SK-N-MC (cell line): Measurements from ENCODE around the gene ZNF708.
"Not testable (repeated sequence)": the region's sequence is repeated elsewhere in the genome, so short reads cannot be mapped to it uniquely, and the experiment has no call there.

ENCODE experiments used
- DNase-seq: peaks from one replicate; pipeline ENCODE4 v3.0.0-alpha.2; 2011; ENCODE audit warnings: low read depth, low spot score
- H3K27ac ChIP-seq: fragments of 200-600 bp; sonication (generic); 2 replicates; pipeline ENCODE4 v1.5.1; 2016; ENCODE audit warnings: mixed run types
- H3K36me3 ChIP-seq: fragments of 200-600 bp; sonication (generic); 2 replicates; pipeline ENCODE4 v1.6.1; 2017; ENCODE audit warnings: antibody characterized with exemption, low read length, mixed read lengths; ENCODE audit not compliant: insufficient read depth
- H3K4me3 ChIP-seq: fragments of 200-600 bp; sonication (generic); 2 replicates; pipeline ENCODE4 v1.5.1; 2016
- H3K9ac ChIP-seq: fragments of 200-600 bp; sonication (generic); 2 replicates; pipeline ENCODE4 v1.8.0; 2017; ENCODE audit warnings: mixed run types, mixed read lengths; ENCODE audit not compliant: insufficient read length
- H3K9me3 ChIP-seq: fragments of 200-600 bp; sonication (generic); 2 replicates; pipeline ENCODE4 v1.6.1; 2017; ENCODE audit warnings: low read depth, mild to moderate bottlenecking, antibody characterized with exemption, low read length, moderate library complexity, mixed read lengths
- EZH2 ChIP-seq: fragments of 200-600 bp; sonication (generic); IDR thresholded peaks from one replicate; pipeline ENCODE4 v1.6.1; 2017; ENCODE audit warnings: antibody characterized with exemption
- FOXP2 ChIP-seq: optimal IDR thresholded peaks from 2 replicates; pipeline ENCODE3; 2011; ENCODE audit warnings: mild to moderate bottlenecking, moderate library complexity; ENCODE audit not compliant: insufficient read depth; ENCODE audit errors: extremely low read length, control extremely low read depth
- POLR2AphosphoS5 ChIP-seq: IDR thresholded peaks from 2 replicates; pipeline ENCODE4 v1.6.1; 2012; ENCODE audit warnings: mild to moderate bottlenecking, low read depth, low read length, borderline replicate concordance

The ZNF708 gene

DNA sequence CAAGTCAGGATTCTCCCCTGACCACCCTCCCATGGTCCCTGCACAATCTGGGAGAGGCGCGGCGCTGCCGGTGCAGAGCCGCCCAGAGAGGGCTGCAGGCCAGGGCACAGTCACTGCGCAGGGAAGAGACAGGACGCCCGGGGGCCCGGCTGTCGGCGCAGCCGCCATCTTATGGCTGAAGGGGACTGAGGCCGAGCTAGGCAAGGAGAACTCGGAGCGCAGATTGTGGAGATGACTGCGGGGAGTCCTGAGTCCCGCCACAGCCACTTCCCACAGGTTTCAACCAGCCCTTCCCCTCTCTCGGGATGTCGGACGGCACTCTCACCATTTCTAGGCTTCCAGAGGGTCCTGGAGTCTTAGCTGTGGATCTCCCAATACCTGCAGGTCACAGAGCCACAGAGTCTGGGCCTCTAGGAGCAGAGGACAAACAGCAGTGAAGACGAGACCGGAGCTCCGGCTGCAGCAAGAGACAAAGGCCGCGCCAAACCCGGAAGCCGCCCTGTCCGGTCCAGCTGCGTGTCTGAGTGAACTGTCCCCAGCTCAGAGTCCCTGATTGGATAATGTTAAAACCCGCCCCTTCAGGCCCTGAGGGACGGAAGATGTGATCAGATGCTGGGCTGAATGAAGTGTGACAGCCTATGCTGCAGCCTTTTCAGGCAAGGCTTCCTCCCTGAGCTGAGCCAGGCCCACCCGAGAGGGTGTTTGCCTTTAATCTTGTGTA, at the start of gene ZNF708:
Gene ZNF708 (minus strand): TSS at position 526 of the 721 bp plus-strand sequence. CDS start 198 bp downstream, at position 328.
- Histone ChIP-seq H3K27ac (peak within 1 kb of the TSS; percentile 85), H3K9ac (peak within 1 kb of the TSS; percentile 88), H3K4me3 (peak within 1 kb of the TSS; percentile 95), H3K36me3 (peaks cover 18% of the 10 kb centered on the region), H3K9me3 (peaks cover 4% of the 10 kb centered on the region; the same call in 1 of the 2 replicates)
- TF ChIP-seq POLR2AphosphoS5 (peak; percentile 76), EZH2 (no peak)
- DNase-seq, result peak; percentile 18

DNA sequence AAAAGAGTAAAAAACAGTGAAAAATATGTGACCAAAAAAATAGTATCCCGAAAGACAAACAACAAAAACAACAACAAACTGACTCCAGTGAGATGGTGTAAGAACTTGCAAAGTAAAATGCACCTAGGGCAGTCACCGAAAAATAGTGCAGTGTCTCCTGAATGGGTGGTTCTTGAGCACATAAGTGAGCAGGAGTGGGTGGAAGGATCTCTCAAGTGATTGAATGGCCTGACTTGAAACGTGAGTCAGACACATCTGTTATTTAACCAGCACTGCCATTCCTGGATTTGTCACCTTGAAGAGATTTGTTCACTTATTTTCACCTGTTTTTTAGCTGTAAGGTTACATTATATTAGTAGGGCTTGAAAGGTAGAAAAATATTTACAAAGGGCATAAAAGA, 33.1 kb upstream of the ZNF708 start:
- H3K9ac ChIP-seq, result no peak overlapping the region

DNA sequence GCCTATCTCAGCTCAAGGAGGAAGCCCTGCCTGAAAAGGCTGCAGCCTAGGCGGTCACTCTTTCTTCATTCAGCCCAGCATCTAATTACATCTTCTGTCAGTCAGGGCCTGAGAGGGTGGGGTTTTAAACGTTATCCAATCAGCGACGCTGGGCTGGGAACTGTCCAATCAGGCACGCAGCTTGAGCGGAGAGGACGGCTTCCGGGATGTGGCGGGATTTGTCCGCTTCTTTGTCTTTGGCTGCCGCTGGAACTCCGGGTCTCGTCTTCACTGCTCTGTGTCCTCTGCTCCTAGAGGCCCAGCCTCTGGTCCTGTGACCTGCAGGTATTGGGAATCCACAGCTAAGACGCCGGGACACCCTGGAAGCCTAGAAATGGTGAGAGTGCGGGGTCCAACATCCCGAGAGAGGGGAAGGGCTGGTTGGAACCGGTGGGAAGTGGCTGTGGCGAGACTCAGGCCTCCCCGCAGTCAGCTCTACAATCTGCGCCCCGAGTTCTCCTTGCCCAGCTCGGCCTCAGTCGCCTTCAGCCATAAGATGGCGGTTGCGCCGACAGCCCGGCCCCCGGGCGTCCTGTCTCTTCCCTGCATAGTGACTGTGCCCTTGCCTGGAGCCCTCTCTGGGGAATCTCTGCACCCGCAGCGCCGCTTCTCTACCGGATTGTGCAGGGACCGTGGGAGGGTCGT, 29.7 kb upstream of the ZNF708 start, which contains the start of gene ZNF738:
Gene ZNF738 (plus strand): TSS at position 233 of the 684 bp plus-strand sequence. CDS start 141 bp downstream, at position 374.
- TF ChIP-seq EZH2 (no peak), POLR2AphosphoS5 (peak; percentile 74), FOXP2 (no peak)
- peak within 1 kb of the TSS; percentile 94 for H3K4me3 ChIP-seq
- H3K27ac ChIP-seq, result peak within 1 kb of the TSS; percentile 67
- peaks cover 37% of the 10 kb centered on the region for H3K36me3 ChIP-seq
- DNase-seq, result peak; percentile 72
- H3K9me3 ChIP-seq, result peaks cover 2% of the 10 kb centered on the region
- H3K9ac ChIP-seq, result peak within 1 kb of the TSS; percentile 93

More for the DNA sequence above, 33.1 kb upstream of the ZNF708 start:
- Histone ChIP-seq H3K27ac (no peak overlapping the region), H3K9me3 (peaks cover 2% of the 10 kb centered on the region), H3K4me3 (no peak overlapping the region), H3K36me3 (peaks cover 71% of the 10 kb centered on the region)
- no peak for DNase-seq
- TF ChIP-seq POLR2AphosphoS5 (no peak), EZH2 (no peak), FOXP2 (no peak)

DNA sequence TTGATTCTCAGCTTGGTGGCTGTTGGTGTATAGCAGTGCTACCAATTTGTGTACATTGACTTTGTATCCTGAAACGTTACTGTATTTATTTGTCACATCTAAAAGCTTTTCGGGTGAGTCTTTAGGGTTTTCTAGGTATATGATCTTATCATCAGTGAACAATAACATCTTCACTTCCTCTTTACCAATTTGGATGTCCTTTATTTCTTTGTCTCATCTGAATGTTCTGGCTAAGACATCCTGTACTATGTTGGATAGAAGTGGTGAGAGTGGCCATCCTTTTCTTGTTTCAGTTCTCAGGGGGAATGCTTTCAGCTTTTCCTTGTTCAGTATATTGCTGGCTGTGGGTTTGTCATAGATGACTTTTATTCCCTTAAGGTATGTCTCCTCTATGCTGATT, 23.6 kb upstream of the ZNF708 start:
- TF ChIP-seq EZH2 (no peak), POLR2AphosphoS5 (no peak), FOXP2 (no peak)
- Histone ChIP-seq H3K9me3 (no peaks in the 10 kb centered on the region), H3K27ac (no peak overlapping the region), H3K36me3 (no peaks in the 10 kb centered on the region), H3K9ac (no peak overlapping the region), H3K4me3 (no peak overlapping the region)
- DNase-seq, result no peak

DNA sequence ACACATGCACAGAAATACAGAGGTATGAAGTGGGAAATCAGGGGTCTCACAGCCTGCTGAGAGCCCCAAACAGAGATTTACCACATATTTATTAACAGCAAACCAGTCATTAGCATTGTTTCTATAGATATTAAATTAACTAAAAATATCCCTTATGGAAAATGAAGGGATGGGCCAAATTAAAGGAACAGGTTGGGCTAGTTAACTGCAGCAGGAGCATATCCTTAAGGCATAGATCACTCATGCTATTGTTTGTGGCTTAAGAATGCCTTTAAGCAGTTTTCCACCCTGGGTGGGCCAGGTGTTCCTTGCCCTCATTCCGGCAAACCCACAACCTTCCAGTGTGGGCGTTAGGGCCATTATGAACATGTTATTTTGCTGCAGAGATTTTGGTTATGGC, 15.6 kb upstream of the ZNF708 start:
- H3K27ac ChIP-seq, H3K9ac ChIP-seq, H3K4me3 ChIP-seq, DNase-seq, H3K36me3 ChIP-seq, H3K9me3 ChIP-seq: not testable (repeated sequence)

DNA sequence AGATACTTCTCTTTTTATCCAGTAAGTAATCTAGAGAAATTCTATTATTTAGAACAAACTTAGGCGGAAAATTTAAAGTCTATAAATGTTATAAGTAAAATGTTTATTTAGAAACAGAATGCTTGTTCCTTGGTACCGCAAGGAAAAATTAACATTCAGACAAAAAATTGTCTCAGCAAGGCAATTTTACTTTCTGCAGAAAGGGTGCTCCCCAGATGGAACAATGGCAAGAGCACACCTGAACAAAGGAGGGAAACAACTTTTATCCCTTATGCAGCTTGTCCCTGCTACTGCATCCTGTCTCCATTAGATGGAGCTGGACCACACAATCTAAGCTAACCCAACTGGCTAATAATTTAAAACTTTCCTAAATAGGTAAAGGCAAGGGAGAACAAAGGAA, 6.5 kb upstream of the ZNF708 start:
- H3K4me3 ChIP-seq, result no peak overlapping the region
- no peak overlapping the region for H3K27ac ChIP-seq
- H3K9me3 ChIP-seq, result no peaks in the 10 kb centered on the region; the same call in 1 of the 2 replicates
- TF ChIP-seq EZH2, result no peak
- TF ChIP-seq FOXP2, result no peak
- TF ChIP-seq POLR2AphosphoS5, result no peak
- DNase-seq, result no peak
- H3K36me3 ChIP-seq, result no peaks in the 10 kb centered on the region
- H3K9ac ChIP-seq, result no peak overlapping the region

DNA sequence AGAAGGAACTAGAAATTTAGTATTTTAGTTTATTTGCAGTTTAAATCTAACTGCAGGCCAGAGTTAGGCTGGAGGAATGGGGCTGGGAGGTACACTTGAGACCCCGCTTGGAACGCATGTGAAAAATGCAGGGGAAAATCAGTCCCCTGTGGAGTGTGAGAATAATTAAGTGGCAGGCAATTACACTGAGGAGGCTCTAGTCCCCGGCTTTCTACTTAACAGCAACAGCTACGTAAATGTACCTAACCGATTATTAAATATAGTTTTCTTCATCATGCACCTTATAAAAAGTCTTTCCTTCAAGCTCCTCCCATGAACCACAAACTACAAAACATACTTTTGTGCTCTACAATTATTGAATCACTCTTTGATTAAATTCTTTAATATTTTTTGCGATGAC, 804 bp downstream of the ZNF708 start:
- Histone ChIP-seq H3K9ac (peak overlapping the region; percentile 88), H3K9me3 (peaks cover 4% of the 10 kb centered on the region; the same call in 1 of the 2 replicates), H3K4me3 (peak overlapping the region; percentile 95), H3K36me3 (peaks cover 18% of the 10 kb centered on the region), H3K27ac (peak overlapping the region; percentile 85; the same call in 1 of the 2 replicates)
- DNase-seq, result no peak
- no peak for TF ChIP-seq FOXP2
- TF ChIP-seq POLR2AphosphoS5, result no peak
- no peak for TF ChIP-seq EZH2

DNA sequence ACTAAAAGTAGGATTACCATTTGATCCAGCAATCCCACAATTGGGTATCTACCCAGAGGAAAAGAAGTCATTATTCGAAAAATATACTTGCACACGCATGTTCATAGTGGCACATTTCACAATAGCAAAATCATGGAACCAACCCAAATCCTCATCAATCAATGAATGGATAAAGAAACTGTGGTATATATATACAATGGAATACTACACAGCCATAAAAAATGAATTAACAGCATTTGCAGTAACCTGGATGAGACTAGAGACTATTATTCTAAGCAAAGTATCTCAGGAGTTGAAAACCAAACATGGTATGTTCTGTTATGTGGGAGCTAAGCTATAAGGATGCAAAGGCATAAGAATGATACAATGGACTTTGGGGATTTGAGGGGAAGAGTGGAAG, 3.0 kb downstream of the ZNF708 start:
- Histone ChIP-seq H3K27ac (no peak overlapping the region), H3K36me3 (peaks cover 18% of the 10 kb centered on the region), H3K9me3 (0 out of 2 replicates have a peak, but pooled peaks cover 4% of the 10 kb centered on the region), H3K4me3 (no peak overlapping the region), H3K9ac (no peak overlapping the region)
- TF ChIP-seq POLR2AphosphoS5, result no peak
- TF ChIP-seq EZH2, result no peak
- TF ChIP-seq FOXP2, result no peak
- no peak for DNase-seq

DNA sequence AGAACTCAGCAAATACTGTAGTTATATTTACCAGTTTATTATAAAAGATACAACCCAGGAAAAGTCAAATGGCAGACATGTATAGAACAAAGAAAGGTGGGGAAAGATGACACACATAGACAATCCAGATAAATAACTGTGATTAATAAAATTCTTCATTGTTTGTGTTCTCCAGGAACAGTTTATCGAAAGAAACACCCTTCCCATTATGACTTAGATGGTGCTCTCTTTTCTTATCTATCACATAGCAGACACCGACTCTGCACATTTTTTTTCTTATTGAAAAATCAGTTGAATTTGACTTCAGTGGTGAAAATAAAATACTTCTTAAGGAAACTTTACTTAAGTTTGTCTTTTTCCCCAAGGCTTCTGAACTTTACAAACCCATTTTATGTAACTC, 6.2 kb downstream of the ZNF708 start:
- Histone ChIP-seq H3K9me3 (0 out of 2 replicates have a peak, but pooled peaks cover 4% of the 10 kb centered on the region), H3K9ac (no peak overlapping the region), H3K4me3 (no peak overlapping the region), H3K27ac (no peak overlapping the region), H3K36me3 (peaks cover 18% of the 10 kb centered on the region)
- DNase-seq, result no peak
- TF ChIP-seq EZH2 (no peak), POLR2AphosphoS5 (no peak), FOXP2 (no peak)
